BE2C (cell line): ENCODE data around the gene STX18.
"Not testable (repeated sequence)": the region's sequence is repeated elsewhere in the genome, so short reads cannot be mapped to it uniquely, and the experiment has no call there.

Experiments
- DNase-seq: peaks from one replicate; pipeline ENCODE4 v3.0.0-alpha.2; 2020
- H3K27me3 ChIP-seq: fragments of 250-450 bp; sonication (Bioruptor Pico); 2 replicates; pipeline ENCODE4 v1.5.1; 2020; ENCODE audit warnings: mild to moderate bottlenecking
- H3K36me3 ChIP-seq: fragments of 250-450 bp; sonication (Bioruptor Pico); 2 replicates; pipeline ENCODE4 v1.5.1; 2020; ENCODE audit warnings: mild to moderate bottlenecking
- H3K4me1 ChIP-seq: fragments of 250-450 bp; sonication (Bioruptor Pico); 2 replicates; pipeline ENCODE4 v1.5.1; 2020
- H3K4me3 ChIP-seq: 2 replicates; pipeline ENCODE4 v1.5.1; 2011; ENCODE audit warnings: low read depth, low read length
- H3K9me3 ChIP-seq: fragments of 250-450 bp; sonication (Bioruptor Pico); 2 replicates; pipeline ENCODE4 v1.5.1; 2020
- TF ChIP-seq, protein P1 (sequence below): IDR thresholded peaks from 2 replicates; pipeline ENCODE4 v1.5.1; 2012; ENCODE audit warnings: mild to moderate bottlenecking, low read depth, low read length

Gene STX18

DNA sequence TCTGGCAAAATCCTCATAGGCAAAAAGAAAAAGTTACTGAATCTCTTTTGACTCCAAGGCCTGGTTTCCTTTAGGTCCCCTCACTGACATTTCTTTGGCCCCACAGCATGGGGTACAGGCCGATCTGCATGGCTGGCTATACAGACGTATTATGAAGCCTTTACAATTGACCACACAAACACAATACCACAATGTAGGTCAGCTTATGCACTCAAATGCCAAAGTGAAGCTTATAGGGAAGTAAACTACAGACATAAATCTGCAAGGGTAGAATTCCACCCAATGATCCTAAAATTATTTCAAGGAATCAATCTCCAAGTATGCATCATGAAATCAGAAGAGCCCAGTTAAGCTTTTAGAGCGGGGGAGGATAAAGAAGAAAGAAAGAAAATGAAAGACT is 20.7 kb downstream of the STX18 start:
- H3K4me1 ChIP-seq = no peaks in the 10 kb centered on the region
- TF ChIP-seq, protein P1, sequence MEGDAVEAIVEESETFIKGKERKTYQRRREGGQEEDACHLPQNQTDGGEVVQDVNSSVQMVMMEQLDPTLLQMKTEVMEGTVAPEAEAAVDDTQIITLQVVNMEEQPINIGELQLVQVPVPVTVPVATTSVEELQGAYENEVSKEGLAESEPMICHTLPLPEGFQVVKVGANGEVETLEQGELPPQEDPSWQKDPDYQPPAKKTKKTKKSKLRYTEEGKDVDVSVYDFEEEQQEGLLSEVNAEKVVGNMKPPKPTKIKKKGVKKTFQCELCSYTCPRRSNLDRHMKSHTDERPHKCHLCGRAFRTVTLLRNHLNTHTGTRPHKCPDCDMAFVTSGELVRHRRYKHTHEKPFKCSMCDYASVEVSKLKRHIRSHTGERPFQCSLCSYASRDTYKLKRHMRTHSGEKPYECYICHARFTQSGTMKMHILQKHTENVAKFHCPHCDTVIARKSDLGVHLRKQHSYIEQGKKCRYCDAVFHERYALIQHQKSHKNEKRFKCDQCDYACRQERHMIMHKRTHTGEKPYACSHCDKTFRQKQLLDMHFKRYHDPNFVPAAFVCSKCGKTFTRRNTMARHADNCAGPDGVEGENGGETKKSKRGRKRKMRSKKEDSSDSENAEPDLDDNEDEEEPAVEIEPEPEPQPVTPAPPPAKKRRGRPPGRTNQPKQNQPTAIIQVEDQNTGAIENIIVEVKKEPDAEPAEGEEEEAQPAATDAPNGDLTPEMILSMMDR = no peak
- no peaks in the 10 kb centered on the region for H3K27me3 ChIP-seq
- no peak overlapping the region for H3K4me3 ChIP-seq
- DNase-seq = no peak
- no peaks in the 10 kb centered on the region for H3K36me3 ChIP-seq
- no peaks in the 10 kb centered on the region for H3K9me3 ChIP-seq

GRCh38 chr4:4519297-4519894 is 22.5 kb downstream of the STX18 start:
- no peak for DNase-seq
- no peaks in the 10 kb centered on the region for H3K36me3 ChIP-seq
- TF ChIP-seq, protein P1 = peak; percentile 69
- no peak overlapping the region for H3K4me3 ChIP-seq
- no peaks in the 10 kb centered on the region for H3K9me3 ChIP-seq
- H3K27me3 ChIP-seq = no peaks in the 10 kb centered on the region
- no peaks in the 10 kb centered on the region for H3K4me1 ChIP-seq

DNA sequence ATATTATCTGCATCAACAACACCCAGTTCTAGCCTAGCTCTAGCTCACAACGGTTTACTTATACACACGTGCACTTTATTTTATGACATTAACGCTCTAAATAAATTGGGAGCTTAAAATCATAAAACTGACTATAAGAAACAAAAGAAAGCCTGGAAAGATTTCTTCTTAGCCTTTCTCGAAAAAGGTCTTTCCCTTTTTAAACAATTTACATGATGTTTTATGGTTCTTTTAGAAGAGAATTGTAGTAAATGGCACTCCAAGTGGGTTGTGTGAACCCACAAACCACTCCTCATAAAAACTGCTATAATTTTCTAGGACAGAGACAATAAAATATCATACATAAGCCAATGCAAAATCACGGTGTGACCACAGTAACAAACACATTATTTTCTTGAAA is 23.1 kb downstream of the STX18 start:
- DNase-seq = no peak
- Histone ChIP-seq H3K9me3 (no peaks in the 10 kb centered on the region), H3K4me1 (peaks cover 2% of the 10 kb centered on the region; the same call in 1 of the 2 replicates), H3K4me3 (no peak overlapping the region), H3K36me3 (no peaks in the 10 kb centered on the region), H3K27me3 (no peaks in the 10 kb centered on the region)
- TF ChIP-seq, protein P1 = no peak

GRCh38 chr4:4514786-4515185 is 27.1 kb downstream of the STX18 start:
- TF ChIP-seq, protein P1 = no peak

DNA sequence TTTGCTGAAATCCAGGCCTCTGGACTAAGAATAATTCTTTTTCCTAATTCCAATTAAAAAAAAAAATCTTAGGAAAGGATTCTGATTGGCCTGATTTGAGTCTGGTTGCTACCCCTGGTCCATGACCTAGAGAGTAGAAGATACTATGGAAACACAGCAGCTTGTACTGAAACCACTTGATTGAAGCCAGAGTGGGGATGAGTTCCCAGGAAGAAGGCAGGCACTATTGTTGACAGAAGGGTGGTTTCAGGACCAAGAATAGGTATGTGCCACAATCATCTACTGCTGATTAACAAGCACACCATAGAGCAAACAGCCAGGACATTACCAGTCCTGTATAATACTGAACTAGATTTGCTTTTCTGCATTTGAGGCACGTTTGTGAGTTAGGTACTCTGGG is 29.6 kb downstream of the STX18 start:
- no peak for DNase-seq
- Histone ChIP-seq H3K9me3 (no peaks in the 10 kb centered on the region), H3K36me3 (no peaks in the 10 kb centered on the region), H3K27me3 (no peaks in the 10 kb centered on the region), H3K4me3 (no peak overlapping the region), H3K4me1 (peaks cover 2% of the 10 kb centered on the region; the same call in 1 of the 2 replicates)
- TF ChIP-seq, protein P1 = no peak

More at GRCh38 chr4:4514786-4515185, 27.1 kb downstream of the STX18 start:
- Histone ChIP-seq H3K36me3 (no peaks in the 10 kb centered on the region), H3K9me3 (no peaks in the 10 kb centered on the region), H3K4me1 (peaks cover 2% of the 10 kb centered on the region; the same call in 1 of the 2 replicates), H3K27me3 (no peaks in the 10 kb centered on the region), H3K4me3 (no peak overlapping the region)
- DNase-seq = no peak

DNA sequence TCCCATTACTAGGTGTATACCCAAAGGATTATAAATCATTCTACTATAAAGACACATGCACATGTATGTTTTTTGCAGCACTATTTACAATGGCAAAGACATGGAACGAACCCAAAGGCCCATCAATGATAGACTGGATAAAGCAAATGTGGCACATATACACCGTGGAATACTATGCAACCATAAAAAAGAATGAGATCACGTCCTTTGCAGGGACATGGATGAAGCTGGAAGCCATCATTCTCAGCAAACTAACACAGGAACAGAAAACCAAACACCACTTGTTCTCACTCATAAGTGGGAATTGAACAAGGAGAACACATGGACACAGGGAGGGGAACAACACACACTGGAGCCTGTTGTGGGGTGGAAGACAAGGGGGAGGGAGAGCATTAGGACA is 31.2 kb downstream of the STX18 start:
- H3K4me1 ChIP-seq, H3K27me3 ChIP-seq, H3K36me3 ChIP-seq, DNase-seq, H3K9me3 ChIP-seq, H3K4me3 ChIP-seq: not testable (repeated sequence)
